K562 (cell line): ENCODE data around the gene CUEDC2. TPM values are rescaled to one million over a fixed set of nuclear protein-coding genes. Genes with fewer than 3 reads are reported as not detected.

Source experiments
- DACH1 ChIP-seq: fragments of 450-650 bp; IDR thresholded peaks from 2 replicates; pipeline ENCODE4 v1.6.1; 2018; ENCODE audit not compliant: partially characterized antibody
- DDX20 ChIP-seq: fragments of 450-650 bp; IDR thresholded peaks from 2 replicates; pipeline ENCODE4 v1.6.1; 2016; ENCODE audit warnings: missing genetic modification characterization, low read depth, mild to moderate bottlenecking, missing compliant biosample characterization, moderate library complexity
- ELF1 ChIP-seq: fragments of 200-800 bp; sonication (Bioruptor generic); IDR thresholded peaks from 2 replicates; pipeline ENCODE4 v1.6.1; 2016; ENCODE audit warnings: missing genetic modification characterization, missing compliant biosample characterization
- ETV5 ChIP-seq: sonication (generic); formaldehyde crosslinking; IDR thresholded peaks from 2 replicates; pipeline ENCODE4 v1.4.0; 2020; ENCODE audit warnings: low read depth, mild to moderate bottlenecking, missing genetic modification reagents
- FOSL1 ChIP-seq: fragments of 200-800 bp; sonication (Bioruptor generic); conservative IDR thresholded peaks from 2 replicates; pipeline ENCODE4 v1.6.1; 2016; ENCODE audit warnings: missing genetic modification characterization, missing compliant biosample characterization
- FOXM1 ChIP-seq, 2 experiments: fragments of 450-650 bp in 1 of 2; sonication (generic) in 1 of 2; formaldehyde crosslinking in 1 of 2; IDR thresholded peaks; 2 replicates each; pipeline versions ENCODE4 v1.6.1 to v1.9.0; 2017 to 2022; ENCODE audit warnings: low read depth in 2 of 2, mild to moderate bottlenecking in 2 of 2, missing genetic modification reagents in 1 of 2, moderate library complexity in 1 of 2
- JUN ChIP-seq, 2 experiments: sonication (generic) in 1 of 2; formaldehyde crosslinking in 1 of 2; IDR thresholded peaks; 2 replicates each; pipeline versions ENCODE4 v1.6.1 to v1.8.0; 2012 to 2022; ENCODE audit warnings: borderline replicate concordance in 2 of 2, mild to moderate bottlenecking in 2 of 2, improper control_type of control experiment in 1 of 2, low read depth in 1 of 2, low read length in 1 of 2, missing genetic modification reagents in 1 of 2
- MAFK ChIP-seq: IDR thresholded peaks from 2 replicates; pipeline ENCODE4 v1.6.1; 2011; ENCODE audit warnings: low read length, improper control_type of control experiment
- PML ChIP-seq: IDR thresholded peaks from 2 replicates; pipeline ENCODE4 v1.6.1; 2012; ENCODE audit warnings: low read length, inconsistent platforms
- SMARCB1 ChIP-seq: IDR thresholded peaks from 2 replicates; pipeline ENCODE4 v1.6.1; 2011; ENCODE audit warnings: improper control_type of control experiment, low read depth; ENCODE audit not compliant: insufficient read length
- TAF1 ChIP-seq: IDR thresholded peaks from 2 replicates; pipeline ENCODE4 v1.6.1; 2011; ENCODE audit warnings: mild to moderate bottlenecking, low read length, moderate library complexity; ENCODE audit not compliant: insufficient read depth, control insufficient read depth, severe bottlenecking; ENCODE audit errors: extremely low read depth
- ZNF707 ChIP-seq: fragments of 250-450 bp; sonication (Bioruptor Pico); conservative IDR thresholded peaks from 2 replicates; pipeline ENCODE4 v1.8.0; 2022; ENCODE audit warnings: inconsistent platforms, mild to moderate bottlenecking, moderate library complexity
- polyA plus RNA-seq, 8 experiments: library from polyadenylated mRNA; depleted of rRNA in 4 of 8; stranded (reverse) in 5 of 8; unstranded in 3 of 8; fragments of >200 nt; fragmentation: Nextera tagmentation in 2 of 8; fragmentation: Illumina TruSeq in 1 of 8; extraction: Ambion mirVana in 2 of 8; extraction: Trizol in 1 of 8; gene quantifications; 2 replicates each; pipeline versions ENCODE4 v1.2.1 to v1.2.3, GENCODE V29; 2011 to 2014; ENCODE audit warnings: inconsistent platforms in 1 of 8, missing spikeins in 1 of 8
- total RNA-seq, 7 experiments: library from RNA; depleted of rRNA in 6 of 7; stranded (reverse); fragments of >200 nt in 6 of 7; fragmentation: Illumina TruSeq in 2 of 7; extraction: Trizol in 2 of 7; gene quantifications; 2 replicates each; pipeline versions ENCODE4 v1.2.1 to v1.2.3, GENCODE V29; 2011 to 2021; ENCODE audit warnings: low replicate concordance in 1 of 7
- TF ChIP-seq, protein P1 (sequence below): fragments of 250-450 bp; sonication (Bioruptor Pico); IDR thresholded peaks from 2 replicates; pipeline ENCODE4 v1.8.0; 2021; ENCODE audit warnings: moderate library complexity, mild to moderate bottlenecking, inconsistent platforms
- TF ChIP-seq, protein P2 (sequence below): fragments of 250-450 bp; sonication (Bioruptor Pico); IDR thresholded peaks from 2 replicates; pipeline ENCODE4 v1.4.0; 2020; ENCODE audit warnings: mild to moderate bottlenecking, moderate library complexity, borderline replicate concordance
- TF ChIP-seq, protein P3 (sequence below): fragments of 450-650 bp; formaldehyde crosslinking; IDR thresholded peaks from 2 replicates; pipeline ENCODE4 v1.4.0; 2020; ENCODE audit warnings: mild to moderate bottlenecking, moderate library complexity
- TF ChIP-seq, protein P4 (sequence below): fragments of 250-450 bp; sonication (Bioruptor Pico); IDR thresholded peaks from 2 replicates; pipeline ENCODE4 v1.8.0; 2022; ENCODE audit warnings: moderate library complexity, mild to moderate bottlenecking, inconsistent platforms
- TF ChIP-seq, protein P5 (sequence below): fragments of 250-450 bp; sonication (Bioruptor Pico); IDR thresholded peaks from 2 replicates; pipeline ENCODE4 v1.8.0; 2021; ENCODE audit warnings: borderline replicate concordance, mild to moderate bottlenecking, moderate library complexity; ENCODE audit not compliant: poor library complexity, severe bottlenecking

The CUEDC2 gene
- total and polyA plus RNA-seq, 9 of the 15 experiments (the other 6 are each of a cell fraction or from before 2014, with no cell fraction given) = 8.5 to 48.9 (median 27.4) TPM

DNA sequence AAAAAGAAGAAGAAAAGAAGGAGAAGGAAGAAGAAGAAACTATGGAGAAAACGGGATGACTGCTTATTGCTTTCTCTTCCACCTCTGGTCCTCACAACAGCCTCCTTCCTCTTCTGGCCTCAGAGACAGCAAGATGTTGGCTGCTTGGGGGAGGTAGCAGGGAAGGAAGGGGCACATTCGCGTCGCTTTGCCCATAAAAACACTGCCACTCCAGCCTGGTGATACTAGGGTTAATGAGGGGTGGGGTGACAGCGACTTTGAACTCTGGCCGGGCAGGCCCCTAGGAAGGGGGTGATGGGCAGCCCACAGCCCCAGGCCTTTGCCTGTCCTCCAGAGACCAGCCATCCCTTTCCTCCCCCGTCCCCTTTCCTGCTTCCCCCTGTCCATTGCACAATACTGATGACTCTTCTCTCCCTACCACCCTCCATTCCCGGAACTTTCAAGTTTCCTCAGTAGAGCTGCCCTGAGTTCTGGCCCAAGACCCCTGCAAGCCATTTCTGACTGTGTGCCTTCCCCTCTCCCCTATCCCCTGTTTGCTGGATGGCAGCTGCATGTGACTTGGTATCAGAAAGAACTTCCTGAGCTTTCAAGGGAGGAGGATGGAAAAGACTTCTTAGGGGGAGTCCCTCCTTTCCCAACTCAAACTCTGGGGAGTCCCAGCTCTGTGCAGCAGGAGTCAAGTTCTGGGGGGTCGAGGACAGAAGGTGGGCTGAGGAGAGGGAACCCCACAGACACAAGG lies 2.2 kb upstream of the CUEDC2 start (continued):
- TF ChIP-seq DACH1 = peak; percentile 10
- no peak for TF ChIP-seq MAFK
- TF ChIP-seq, protein P1, sequence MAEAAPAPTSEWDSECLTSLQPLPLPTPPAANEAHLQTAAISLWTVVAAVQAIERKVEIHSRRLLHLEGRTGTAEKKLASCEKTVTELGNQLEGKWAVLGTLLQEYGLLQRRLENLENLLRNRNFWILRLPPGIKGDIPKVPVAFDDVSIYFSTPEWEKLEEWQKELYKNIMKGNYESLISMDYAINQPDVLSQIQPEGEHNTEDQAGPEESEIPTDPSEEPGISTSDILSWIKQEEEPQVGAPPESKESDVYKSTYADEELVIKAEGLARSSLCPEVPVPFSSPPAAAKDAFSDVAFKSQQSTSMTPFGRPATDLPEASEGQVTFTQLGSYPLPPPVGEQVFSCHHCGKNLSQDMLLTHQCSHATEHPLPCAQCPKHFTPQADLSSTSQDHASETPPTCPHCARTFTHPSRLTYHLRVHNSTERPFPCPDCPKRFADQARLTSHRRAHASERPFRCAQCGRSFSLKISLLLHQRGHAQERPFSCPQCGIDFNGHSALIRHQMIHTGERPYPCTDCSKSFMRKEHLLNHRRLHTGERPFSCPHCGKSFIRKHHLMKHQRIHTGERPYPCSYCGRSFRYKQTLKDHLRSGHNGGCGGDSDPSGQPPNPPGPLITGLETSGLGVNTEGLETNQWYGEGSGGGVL (CRISPR knock-in tag) = no peak
- TF ChIP-seq FOXM1 (IDR thresholded peaks at IDR 0.05; ENCODE audit: low read depth) = no peak
- TF ChIP-seq FOXM1 (CRISPR knock-in tag; IDR thresholded peaks at IDR 0.05; ENCODE audit: low read depth) = no peak
- TF ChIP-seq SMARCB1 = no peak
- TF ChIP-seq, protein P2, sequence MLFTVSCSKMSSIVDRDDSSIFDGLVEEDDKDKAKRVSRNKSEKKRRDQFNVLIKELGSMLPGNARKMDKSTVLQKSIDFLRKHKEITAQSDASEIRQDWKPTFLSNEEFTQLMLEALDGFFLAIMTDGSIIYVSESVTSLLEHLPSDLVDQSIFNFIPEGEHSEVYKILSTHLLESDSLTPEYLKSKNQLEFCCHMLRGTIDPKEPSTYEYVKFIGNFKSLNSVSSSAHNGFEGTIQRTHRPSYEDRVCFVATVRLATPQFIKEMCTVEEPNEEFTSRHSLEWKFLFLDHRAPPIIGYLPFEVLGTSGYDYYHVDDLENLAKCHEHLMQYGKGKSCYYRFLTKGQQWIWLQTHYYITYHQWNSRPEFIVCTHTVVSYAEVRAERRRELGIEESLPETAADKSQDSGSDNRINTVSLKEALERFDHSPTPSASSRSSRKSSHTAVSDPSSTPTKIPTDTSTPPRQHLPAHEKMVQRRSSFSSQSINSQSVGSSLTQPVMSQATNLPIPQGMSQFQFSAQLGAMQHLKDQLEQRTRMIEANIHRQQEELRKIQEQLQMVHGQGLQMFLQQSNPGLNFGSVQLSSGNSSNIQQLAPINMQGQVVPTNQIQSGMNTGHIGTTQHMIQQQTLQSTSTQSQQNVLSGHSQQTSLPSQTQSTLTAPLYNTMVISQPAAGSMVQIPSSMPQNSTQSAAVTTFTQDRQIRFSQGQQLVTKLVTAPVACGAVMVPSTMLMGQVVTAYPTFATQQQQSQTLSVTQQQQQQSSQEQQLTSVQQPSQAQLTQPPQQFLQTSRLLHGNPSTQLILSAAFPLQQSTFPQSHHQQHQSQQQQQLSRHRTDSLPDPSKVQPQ (CRISPR knock-in tag) = no peak
- no peak for TF ChIP-seq JUN (IDR thresholded peaks at IDR 0.05; ENCODE audit: borderline replicate concordance, low read depth, low read length)
- no peak for TF ChIP-seq JUN (CRISPR knock-in tag; IDR thresholded peaks at IDR 0.05; ENCODE audit: borderline replicate concordance)
- no peak for TF ChIP-seq PML
- TF ChIP-seq, protein P3, sequence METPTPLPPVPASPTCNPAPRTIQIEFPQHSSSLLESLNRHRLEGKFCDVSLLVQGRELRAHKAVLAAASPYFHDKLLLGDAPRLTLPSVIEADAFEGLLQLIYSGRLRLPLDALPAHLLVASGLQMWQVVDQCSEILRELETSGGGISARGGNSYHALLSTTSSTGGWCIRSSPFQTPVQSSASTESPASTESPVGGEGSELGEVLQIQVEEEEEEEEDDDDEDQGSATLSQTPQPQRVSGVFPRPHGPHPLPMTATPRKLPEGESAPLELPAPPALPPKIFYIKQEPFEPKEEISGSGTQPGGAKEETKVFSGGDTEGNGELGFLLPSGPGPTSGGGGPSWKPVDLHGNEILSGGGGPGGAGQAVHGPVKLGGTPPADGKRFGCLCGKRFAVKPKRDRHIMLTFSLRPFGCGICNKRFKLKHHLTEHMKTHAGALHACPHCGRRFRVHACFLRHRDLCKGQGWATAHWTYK = no peak
- TF ChIP-seq ZNF707 (CRISPR knock-in tag) = no peak
- TF ChIP-seq, protein P4, sequence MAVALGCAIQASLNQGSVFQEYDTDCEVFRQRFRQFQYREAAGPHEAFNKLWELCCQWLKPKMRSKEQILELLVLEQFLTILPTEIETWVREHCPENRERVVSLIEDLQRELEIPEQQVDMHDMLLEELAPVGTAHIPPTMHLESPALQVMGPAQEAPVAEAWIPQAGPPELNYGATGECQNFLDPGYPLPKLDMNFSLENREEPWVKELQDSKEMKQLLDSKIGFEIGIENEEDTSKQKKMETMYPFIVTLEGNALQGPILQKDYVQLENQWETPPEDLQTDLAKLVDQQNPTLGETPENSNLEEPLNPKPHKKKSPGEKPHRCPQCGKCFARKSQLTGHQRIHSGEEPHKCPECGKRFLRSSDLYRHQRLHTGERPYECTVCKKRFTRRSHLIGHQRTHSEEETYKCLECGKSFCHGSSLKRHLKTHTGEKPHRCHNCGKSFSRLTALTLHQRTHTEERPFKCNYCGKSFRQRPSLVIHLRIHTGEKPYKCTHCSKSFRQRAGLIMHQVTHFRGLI = no peak
- TF ChIP-seq FOSL1 (tag) = 0 out of 2 replicates have a peak, but pooled peaks have one; percentile 34
- no peak for TF ChIP-seq DDX20 (tag)
- peak; percentile 30; the same call in 1 of the 2 replicates for TF ChIP-seq ETV5 (CRISPR knock-in tag)
- no peak for TF ChIP-seq ELF1
- TF ChIP-seq, protein P5, sequence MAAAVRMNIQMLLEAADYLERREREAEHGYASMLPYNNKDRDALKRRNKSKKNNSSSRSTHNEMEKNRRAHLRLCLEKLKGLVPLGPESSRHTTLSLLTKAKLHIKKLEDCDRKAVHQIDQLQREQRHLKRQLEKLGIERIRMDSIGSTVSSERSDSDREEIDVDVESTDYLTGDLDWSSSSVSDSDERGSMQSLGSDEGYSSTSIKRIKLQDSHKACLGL (CRISPR knock-in tag) = no peak
- TF ChIP-seq TAF1 = no peak
